Pulmonary artery endothelial cell (primary cell): Measurements from ENCODE around the gene FAM83E. TPM values are rescaled to one million over a fixed set of nuclear protein-coding genes. Genes with fewer than 3 reads are reported as not detected.
"Not testable (repeated sequence)": the region's sequence is repeated elsewhere in the genome, so short reads cannot be mapped to it uniquely, and the experiment has no call there.

Source experiments
- DNase-seq: peaks from one replicate; pipeline ENCODE4 v3.0.0-alpha.2; 2011; ENCODE audit warnings: low read depth, low spot score
- total RNA-seq: library from RNA; depleted of rRNA; stranded (reverse); fragments of >200 nt; gene quantifications from 2 replicates; pipeline ENCODE4 v1.2.3, GENCODE V29; 2014

Gene FAM83E
- total RNA-seq, 1 donor from 2014 or later, result 0.73 TPM

DNA sequence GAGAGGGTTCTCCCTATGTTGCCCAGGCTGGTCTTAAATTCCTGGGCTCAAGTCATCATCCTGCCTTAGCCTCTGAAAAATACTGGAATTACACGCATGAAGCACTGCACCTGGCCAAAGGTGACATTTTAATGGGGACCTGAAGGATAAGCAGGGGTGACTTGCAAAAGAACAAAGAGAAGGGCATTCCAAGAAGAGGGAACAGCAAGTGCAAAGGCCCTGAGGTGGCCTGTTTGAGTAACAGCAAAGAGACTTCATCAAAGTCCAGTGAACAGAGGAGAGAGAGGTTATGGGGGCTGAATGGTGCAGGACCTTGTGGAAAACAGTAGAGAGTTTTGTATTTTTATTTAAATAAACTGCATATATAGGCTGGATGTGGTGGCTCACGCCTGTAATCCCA lies 27.0 kb upstream of the FAM83E start:
- no peak for DNase-seq

DNA sequence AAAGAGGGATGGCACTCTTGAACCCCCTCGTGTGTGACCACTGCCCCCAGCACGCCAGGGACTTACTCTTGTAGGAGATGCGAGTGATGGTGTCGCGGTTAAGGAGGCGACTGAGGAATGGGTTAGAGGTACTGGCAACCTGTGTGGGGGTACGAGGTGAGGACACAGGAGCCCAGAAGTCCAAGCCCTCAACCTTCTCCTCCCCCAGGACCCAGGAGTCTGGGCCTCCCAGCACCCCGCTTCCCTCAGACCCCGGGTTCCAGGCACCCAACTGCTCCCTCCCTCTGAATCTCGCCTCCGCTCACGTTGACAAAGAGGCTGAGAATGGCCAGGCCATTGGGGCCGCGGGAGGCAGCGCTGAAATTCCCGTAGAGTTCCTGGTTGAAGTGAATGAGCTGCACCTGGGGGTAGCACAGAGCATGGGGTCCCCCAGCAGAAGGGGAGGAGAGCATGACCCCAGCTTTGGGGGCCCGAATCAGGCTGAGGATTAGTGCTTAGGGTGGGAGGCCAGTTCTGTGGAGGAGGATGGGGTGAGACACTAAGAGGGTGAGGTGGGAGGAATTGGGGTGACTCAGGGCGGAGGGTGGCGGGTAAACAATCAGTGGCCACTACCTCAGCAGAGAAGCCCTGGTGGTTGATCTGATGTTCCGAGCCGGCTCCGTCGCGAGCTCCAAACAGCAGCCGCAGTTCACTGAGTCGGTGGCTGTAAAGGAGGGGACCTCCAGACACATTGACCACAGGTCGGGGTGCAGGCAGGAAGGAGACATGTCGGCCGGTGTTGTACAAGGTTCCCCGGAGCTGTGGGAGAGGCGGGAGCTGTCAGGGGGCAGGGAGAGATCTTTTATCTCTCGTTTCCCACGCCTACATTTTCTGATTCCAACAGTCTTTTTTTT lies 24.9 kb upstream of the FAM83E start:
- no peak for DNase-seq

DNA sequence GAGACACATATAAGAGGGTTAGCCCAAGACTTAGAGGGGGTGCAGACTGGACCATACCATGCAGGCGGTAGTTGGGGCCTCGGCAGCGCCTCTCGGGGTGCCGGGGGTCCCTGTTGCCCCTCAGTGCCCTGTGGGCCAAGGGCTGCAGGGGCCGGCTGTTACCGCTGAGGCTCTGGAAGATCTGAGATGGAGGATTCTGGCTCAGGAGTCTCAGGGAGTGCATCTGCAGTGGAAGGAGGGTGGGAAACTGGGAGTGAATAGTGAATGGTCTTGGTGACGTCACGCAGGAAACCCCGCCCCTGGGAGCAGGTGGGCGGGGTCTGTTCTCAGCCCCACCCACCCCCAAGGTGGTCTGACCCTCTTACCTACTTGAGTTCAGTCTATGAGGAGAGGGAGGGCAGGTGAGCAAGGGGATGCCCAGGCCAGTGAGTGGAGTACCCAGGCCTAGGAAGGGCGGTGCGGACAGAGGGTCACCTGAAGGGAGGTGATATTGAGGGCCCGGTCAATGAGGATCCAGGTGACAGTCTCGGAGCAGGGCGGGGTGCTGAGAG lies 24.0 kb upstream of the FAM83E start:
- no peak for DNase-seq

DNA sequence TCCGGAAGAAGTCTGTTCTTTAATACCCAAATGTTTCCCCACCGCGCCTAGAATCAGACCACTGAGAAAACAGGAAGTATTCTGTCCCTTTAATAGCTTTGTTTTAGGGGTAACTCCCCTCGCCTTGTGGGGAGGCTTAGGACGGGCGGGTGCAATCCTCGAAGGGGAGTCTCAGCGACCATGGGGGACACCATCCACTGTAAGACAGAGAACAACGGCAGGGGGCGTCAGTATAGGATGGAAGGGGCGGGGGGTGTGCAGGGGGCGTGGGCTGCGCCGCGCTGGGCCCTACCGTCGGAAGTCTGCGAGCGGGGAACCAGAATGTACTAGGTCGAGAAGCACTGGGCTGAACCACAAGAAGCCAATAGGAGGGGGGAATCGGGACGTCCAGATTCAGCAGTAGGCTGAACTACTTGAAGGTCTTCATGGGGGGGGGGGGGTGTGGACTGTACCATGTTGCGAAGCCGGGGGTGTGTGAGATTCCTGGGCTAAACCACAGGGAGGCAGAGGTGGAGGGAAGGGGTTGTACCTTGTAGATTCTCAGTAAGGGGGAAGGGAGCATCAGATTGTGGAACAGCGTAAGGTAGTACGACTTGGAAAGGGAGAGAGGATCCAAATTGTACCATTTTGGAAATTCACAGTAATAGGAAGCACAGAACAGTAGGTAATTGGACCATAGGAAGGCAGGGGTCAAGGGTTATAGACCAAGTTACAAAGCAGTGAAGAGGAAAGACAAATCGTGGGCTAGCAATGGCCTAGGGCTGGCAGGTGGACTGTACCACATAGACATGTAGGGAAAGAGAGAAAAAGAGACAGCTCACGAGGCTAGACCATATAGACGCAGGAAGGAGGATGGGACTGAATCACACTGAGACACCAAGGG lies 23.3 kb upstream of the FAM83E start:
- DNase-seq, result peak; percentile 83

DNA sequence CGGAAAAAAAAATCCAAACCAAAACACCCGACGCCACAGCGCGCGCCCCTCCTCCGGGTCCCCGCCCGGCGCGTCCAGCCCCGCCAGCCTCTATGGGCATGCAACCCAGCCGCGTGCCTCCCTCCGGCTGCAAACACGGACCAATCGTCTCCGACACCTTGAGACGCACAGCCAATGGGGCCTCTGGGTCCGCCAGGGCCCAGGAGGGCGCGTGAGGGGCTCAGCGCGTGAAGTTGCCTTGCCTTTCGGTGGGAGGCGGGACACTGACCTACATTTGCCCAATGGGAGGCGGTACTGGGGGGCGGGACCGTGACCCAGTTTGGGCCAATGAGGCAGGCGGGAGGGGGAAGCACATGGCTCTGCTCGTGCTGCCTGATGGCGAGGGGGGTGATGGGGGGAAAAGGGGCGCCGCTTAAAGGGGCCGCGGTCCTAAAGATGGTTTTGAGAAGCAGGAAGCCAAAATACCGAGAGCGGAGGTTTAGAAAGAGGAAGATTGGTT lies 22.6 kb upstream of the FAM83E start:
- peak; percentile 92 for DNase-seq

DNA sequence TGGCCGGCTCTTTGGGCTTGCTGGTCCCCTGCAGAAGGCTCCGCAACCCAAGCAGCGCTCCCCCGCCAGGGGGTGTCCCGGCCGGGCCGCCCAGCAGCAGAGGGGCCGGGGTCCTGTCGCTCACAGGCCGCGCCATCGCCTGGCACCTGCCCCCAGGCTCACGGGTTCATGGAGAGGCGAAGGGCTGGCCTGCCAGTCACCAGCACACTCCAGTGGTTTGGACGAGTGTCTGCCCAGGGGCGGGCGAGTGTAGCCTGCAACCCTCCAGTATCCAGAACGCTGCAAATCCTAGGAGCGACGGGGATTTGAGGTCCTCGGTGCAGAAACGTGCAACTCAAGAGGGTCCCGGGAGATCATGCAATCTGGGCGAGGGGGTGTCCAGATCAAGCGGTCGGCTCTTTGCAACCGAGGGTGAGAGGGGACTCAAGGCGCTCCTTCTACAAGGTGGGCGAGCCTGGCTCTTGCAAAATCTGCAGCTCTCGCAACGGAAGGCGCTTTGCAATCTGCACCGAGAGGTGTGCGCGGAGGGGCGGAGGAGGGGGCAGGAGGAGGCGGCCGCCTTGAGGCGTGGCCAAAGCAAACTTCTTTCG lies 22.1 kb upstream of the FAM83E start, which contains the start of gene DBP:
TSS of gene DBP (minus strand) at position 521 of the 590 bp plus-strand sequence. CDS start at position 136, 385 bp downstream.
- no peak for DNase-seq

GRCh38 chr19:48635966-48636858 lies 21.3 kb upstream of the FAM83E start:
- DNase-seq, result no peak

DNA sequence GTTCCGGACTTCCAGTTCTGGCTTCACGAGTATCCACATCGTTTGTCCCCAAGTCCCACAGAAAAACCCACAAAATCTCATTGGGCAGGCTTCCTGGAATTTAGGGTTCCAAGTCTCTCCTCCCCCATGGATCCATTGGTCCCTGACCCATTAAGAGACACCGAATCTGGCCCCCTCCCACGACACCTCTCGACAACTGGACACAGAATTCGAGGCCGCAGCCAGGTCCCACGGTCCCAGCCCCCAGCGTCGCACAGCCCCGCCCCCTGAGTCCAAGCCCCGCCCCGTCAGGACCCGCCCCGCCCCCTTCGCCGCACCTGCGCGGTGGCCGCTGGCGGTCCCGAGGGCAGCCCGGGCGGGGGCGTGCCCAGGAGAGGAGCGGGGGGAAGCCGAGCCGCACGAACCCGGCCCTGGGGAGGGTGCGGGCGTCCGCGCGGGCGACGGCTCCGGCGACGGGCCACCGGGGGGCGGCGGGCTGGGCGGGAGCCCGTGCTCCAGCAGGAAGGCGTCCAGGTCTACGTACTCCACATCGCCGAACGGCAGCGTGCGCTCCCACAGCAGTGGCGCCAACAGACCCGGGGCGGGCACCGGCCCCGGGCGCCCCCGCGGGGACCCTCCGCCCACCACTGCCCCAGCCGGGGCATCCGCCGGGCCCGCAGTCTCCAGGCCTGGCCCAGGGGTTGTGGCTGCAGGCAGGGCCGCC lies 20.5 kb upstream of the FAM83E start:
- no peak for DNase-seq

- DNase-seq, result peak; percentile 88
These were observed 19.8 kb upstream of the FAM83E start for GRCh38 chr19:48634424-48635262.

DNA sequence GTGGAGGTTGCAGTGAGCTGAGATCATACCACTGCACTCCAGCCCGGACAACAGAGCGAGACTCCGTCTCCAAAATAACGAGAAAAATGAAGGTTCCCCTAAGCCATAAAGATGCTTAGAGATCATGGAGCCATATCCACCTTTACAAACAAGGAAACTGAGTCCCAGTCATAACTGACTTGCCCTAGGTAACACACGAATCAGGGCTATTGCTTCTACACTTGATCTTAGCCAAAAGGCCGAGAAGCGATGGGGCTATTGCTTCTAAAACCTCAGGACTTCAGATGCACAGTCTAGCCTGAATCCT lies 19.1 kb upstream of the FAM83E start:
- DNase-seq, result no peak

GRCh38 chr19:48633148-48634035 lies 18.5 kb upstream of the FAM83E start:
- DNase-seq, result no peak

DNA sequence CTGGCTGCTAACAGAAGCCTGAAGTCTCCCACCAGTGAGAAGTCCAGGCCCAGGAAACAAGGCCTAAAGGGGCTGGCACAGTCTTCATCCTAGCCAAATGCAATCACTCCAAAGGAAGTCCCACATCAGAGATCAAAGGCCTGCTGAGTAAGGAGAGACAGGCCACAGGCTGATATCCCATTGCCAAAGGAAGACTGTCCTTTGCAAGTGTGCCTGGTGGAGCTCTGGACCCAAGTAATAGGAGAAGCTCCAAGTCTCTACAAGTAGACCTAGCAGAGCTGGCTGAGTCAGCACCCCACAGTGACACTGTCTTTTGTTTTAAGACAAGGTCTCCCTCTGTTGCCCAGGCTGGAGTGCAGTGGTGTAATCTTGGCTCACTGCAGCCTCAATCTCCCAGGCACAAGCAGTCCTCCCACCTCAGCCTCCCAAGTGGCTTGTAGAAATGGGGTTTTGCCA lies 17.8 kb upstream of the FAM83E start:
- DNase-seq, result no peak

DNA sequence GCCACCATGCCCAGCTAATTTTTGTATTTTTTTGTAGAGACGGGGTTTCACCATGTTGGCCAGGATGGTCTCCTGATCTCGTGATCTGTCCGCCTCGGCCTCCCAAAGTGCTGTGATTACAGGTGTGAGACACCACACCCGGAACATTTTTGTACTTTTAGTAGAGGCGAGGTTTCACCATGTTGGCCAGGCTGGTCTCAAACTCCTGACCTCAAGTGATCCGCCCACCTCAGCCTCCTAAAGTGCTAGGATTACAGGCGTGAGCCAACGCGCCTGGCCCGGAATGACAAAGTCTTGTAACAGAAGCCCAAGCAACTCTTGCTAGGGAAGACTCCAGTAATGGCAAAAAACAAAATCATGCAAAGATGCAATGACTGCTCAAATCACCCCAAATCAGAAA lies 17.4 kb upstream of the FAM83E start:
- DNase-seq, result not testable (repeated sequence)

GRCh38 chr19:48631225-48631624 lies 16.3 kb upstream of the FAM83E start:
- DNase-seq, result no peak

- no peak for DNase-seq
These were observed 15.6 kb upstream of the FAM83E start for GRCh38 chr19:48630296-48631063.

DNA sequence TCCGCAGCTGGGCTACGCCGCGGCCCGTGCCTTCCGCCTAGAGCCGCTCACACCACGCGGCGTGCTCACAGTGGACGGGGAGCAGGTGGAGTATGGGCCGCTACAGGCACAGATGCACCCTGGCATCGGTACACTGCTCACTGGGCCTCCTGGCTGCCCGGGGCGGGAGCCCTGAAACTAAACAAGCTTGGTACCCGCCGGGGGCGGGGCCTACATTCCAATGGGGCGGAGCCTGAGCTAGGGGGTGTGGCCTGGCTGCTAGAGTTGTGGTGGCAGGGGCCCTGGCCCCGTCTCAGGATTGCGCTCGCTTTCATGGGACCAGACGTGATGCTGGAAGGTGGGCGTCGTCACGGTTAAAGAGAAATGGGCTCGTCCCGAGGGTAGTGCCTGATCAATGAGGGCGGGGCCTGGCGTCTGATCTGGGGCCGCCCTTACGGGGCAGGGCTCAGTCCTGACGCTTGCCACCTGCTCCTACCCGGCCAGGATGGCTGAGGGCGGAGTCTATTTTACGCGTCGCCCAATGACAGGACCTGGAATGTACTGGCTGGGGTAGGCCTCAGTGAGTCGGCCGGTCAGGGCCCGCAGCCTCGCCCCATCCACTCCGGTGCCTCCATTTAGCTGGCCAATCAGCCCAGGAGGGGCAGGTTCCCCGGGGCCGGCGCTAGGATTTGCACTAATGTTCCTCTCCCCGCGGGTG lies 14.9 kb upstream of the FAM83E start:
- no peak for DNase-seq

DNA sequence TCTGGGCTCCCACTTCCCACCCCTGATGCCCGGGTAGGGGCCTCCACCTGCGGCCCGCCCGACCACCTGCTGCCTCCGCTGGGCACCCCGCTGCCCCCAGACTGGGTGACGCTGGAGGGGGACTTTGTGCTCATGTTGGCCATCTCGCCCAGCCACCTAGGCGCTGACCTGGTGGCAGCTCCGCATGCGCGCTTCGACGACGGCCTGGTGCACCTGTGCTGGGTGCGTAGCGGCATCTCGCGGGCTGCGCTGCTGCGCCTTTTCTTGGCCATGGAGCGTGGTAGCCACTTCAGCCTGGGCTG lies 14.4 kb upstream of the FAM83E start:
- DNase-seq, result no peak
